Activated CD8-positive, alpha-beta T cell treated with anti-CD3 and anti-CD28 coated beads for 36 hours (primary cell): ENCODE results near the gene ITCH. TPM values are rescaled to one million over a fixed set of nuclear protein-coding genes. Genes with fewer than 3 reads are reported as not detected.

Source experiments
- ATAC-seq: fragments of 200-7000 bp; cut with Tn5 transposase; one replicate; pipeline ENCODE4 v1.10.0; 2021; ENCODE audit warnings: mild to moderate bottlenecking, moderate library complexity
- CTCF ChIA-PET: fragments of 350-600 bp; sonication (Branson Sonifier 250); formaldehyde crosslinking; loops from one replicate; lab custom pipeline; 2021; ENCODE audit warnings: antibody characterized with exemption; lab: Charles Lee
- POLR2A ChIA-PET: fragments of 350-600 bp; sonication (Branson Sonifier 250); formaldehyde crosslinking; loops from one replicate; lab custom pipeline; 2021; ENCODE audit warnings: antibody characterized with exemption; lab: Charles Lee
- DNase-seq: peaks from one replicate; pipeline ENCODE4 v3.0.0-alpha.2; 2020
- H3K27ac Mint-ChIP-seq: one replicate; pipeline ENCODE4 v1.8.0; 2021; ENCODE audit warnings: mild to moderate bottlenecking, mixed read lengths
- H3K27me3 Mint-ChIP-seq: one replicate; pipeline ENCODE4 v1.8.0; 2021; ENCODE audit warnings: mixed read lengths
- H3K36me3 Mint-ChIP-seq: one replicate; pipeline ENCODE4 v1.8.0; 2021; ENCODE audit warnings: low read depth, mixed read lengths
- H3K4me1 Mint-ChIP-seq: one replicate; pipeline ENCODE4 v1.8.0; 2021; ENCODE audit warnings: low read depth, mixed read lengths
- H3K4me3 Mint-ChIP-seq: one replicate; pipeline ENCODE4 v1.8.0; 2021; ENCODE audit warnings: mild to moderate bottlenecking, moderate library complexity, mixed read lengths
- H3K9me3 Mint-ChIP-seq: one replicate; pipeline ENCODE4 v1.8.0; 2021; ENCODE audit warnings: mixed read lengths
- CTCF ChIP-seq: fragments of 200-600 bp; IDR thresholded peaks from one replicate; pipeline ENCODE4 v1.8.0; 2022; ENCODE audit warnings: antibody characterized with exemption, mild to moderate bottlenecking
- intact Hi-C: fragments of 100-400 bp; cut with micrococcal nuclease; formaldehyde crosslinking; loops from one replicate; pipeline ENCODE4 v1.10.0; 2022
- total RNA-seq, 2 experiments: library from RNA; stranded (reverse); gene quantifications; one replicate each; pipeline ENCODE4 v1.2.3, GENCODE V29; 2021

Gene ITCH
- total RNA-seq, 2 experiments from 2014 or later, result 46.0 to 51.8 TPM

DNA sequence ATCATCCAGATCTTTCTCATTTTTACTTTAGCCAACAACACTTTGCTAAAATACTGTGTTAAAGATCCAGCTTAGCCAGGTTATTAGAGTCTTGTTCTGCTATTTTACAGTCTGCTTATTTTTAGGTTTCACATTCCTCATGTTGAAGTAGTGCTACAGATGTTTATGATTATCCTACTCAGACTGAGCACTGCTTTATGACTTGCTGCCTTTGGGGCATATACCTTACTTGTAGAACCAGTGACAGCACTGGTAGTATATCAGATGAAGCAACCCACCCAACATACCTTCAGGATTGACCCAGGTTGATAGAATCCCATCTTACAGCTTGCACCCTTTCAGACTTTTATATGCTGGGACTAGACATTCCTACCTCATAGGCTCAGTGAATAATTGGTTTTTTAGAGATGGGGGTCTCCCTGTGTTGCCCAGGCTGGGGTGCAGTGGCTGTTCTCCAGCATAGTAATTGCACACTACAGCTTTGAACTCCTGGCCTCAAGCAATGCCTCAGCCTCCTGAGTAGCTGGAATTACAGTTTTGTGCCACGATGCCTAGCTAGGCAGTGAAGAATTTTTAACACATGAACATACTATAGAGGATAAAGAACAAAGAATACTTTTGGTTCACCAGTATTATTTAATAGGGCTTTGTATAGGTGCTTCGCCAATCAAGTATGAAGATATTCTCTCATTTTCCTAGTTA lies 89.4 kb downstream of the ITCH start:
- peaks cover 18% of the 10 kb centered on the region for H3K36me3 Mint-ChIP-seq
- no peak for TF ChIP-seq CTCF
- H3K4me1 Mint-ChIP-seq, result peaks cover 9% of the 10 kb centered on the region
- DNase-seq (no peak), ATAC-seq (no peak)
- no peak overlapping the region for H3K27ac Mint-ChIP-seq
- H3K9me3 Mint-ChIP-seq, result no peaks in the 10 kb centered on the region
- ChIA-PET CTCF (interaction anchor here (1.2 to 4.9 kb wide), 3 partner anchors 10 to 140 kb away, joined by 3 to 33 read pairs (median 4); no protein-coding TSS in a partner anchor), POLR2A (no interaction called here)
- H3K4me3 Mint-ChIP-seq, result no peak overlapping the region
- intact Hi-C loops, result no loop called here
- no peaks in the 10 kb centered on the region for H3K27me3 Mint-ChIP-seq

GRCh38 chr20:34458631-34459030 lies 95.6 kb downstream of the ITCH start:
- POLR2A ChIA-PET, result no interaction called here
- no peak for TF ChIP-seq CTCF
- intact Hi-C loops, result no loop called here
- CTCF ChIA-PET, result no interaction called here
- Mint-ChIP-seq H3K4me1 (no peaks in the 10 kb centered on the region), H3K4me3 (no peak overlapping the region), H3K36me3 (peaks cover 9% of the 10 kb centered on the region), H3K27ac (no peak overlapping the region), H3K9me3 (no peaks in the 10 kb centered on the region), H3K27me3 (no peaks in the 10 kb centered on the region)
- ATAC-seq (no peak), DNase-seq (no peak)

DNA sequence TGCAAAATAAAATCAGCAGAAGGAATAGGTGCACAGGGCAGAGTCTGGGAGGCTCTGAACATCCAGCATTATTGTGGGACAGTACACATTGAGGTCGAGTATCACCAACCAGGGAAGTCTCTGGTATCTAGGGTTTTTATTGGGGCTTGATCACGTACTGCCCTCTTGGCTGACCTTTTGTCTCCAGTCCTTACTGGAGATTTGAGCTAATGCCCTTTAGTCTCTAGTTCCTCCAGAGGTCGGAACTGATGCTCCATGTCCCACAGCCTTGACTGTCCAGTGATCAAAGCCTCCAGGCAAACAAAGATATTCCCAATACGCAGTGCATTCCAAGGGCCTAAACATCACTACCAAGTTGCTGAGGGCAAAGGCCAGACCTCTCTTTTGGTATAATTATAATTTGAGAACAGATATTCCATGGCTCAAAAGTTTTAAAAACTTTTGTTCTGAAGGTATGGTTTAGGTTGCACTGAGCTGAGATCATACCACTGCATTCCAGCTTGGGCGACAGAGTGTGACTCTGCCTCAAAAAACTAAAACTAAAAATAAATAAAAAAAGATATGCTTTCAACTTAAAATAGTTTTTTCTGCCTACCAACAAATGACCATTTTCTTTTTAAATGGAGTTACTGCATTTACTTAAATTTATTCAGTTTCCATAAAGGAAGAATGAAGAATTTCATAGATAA lies 96.3 kb downstream of the ITCH start:
- H3K9me3 Mint-ChIP-seq, result no peaks in the 10 kb centered on the region
- H3K36me3 Mint-ChIP-seq, result peaks cover 11% of the 10 kb centered on the region
- no peak overlapping the region for H3K4me3 Mint-ChIP-seq
- POLR2A ChIA-PET, result interaction anchor here (0.6 kb wide), 2 partner anchors 45 to 51 kb away, joined by 3 read pairs; no protein-coding TSS in a partner anchor
- DNase-seq, result no peak
- no peaks in the 10 kb centered on the region for H3K27me3 Mint-ChIP-seq
- TF ChIP-seq CTCF, result no peak
- H3K27ac Mint-ChIP-seq, result no peak overlapping the region
- no peak for ATAC-seq
- intact Hi-C loops, result no loop called here
- H3K4me1 Mint-ChIP-seq, result no peaks in the 10 kb centered on the region
- CTCF ChIA-PET, result interaction anchor here (1.8 kb wide), 1 partner anchor 147 kb away, joined by 4 read pairs; no protein-coding TSS in a partner anchor

- ChIA-PET POLR2A (interaction anchor here (0.5 kb wide), 1 partner anchor 924 kb away, joined by 3 read pairs; no protein-coding TSS in a partner anchor), CTCF (interaction anchor here (0.9 to 1.5 kb wide), 5 partner anchors 10 to 149 kb away, joined by 3 to 8 read pairs (median 4); no protein-coding TSS in a partner anchor)
- no peaks in the 10 kb centered on the region for H3K27me3 Mint-ChIP-seq
- TF ChIP-seq CTCF, result no peak
- DNase-seq (no peak), ATAC-seq (no peak)
- no peaks in the 10 kb centered on the region for H3K9me3 Mint-ChIP-seq
- H3K4me3 Mint-ChIP-seq, result no peak overlapping the region
- H3K27ac Mint-ChIP-seq, result no peak overlapping the region
- H3K4me1 Mint-ChIP-seq, result no peaks in the 10 kb centered on the region
- intact Hi-C loops, result no loop called here
- peaks cover 10% of the 10 kb centered on the region for H3K36me3 Mint-ChIP-seq
Measured at GRCh38 chr20:34461779-34462087, 98.7 kb downstream of the ITCH start.

DNA sequence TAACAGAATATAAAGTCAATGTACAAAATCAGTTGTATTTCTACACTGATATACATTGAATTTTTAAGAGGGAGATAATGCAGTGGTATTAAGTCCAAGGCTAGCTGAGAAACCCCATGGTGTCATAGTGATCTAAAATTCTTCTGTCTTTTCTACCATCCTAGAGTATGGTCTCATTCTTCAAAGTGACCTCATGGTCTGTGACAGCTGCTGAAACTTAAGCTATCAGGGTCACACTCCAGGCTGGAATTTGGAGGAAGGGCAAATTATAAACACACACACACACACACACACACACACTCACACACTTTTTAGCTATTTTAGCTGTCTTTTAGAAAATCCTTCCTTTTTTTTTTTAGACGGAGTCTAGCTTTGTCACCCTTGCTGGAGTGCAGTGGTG lies 105.9 kb downstream of the ITCH start:
- ChIA-PET POLR2A (interaction anchor here (1.0 kb wide), 1 partner anchor 166 kb away, joined by 4 read pairs; the partner anchor contains the start of gene AHCY), CTCF (interaction anchor here (3.7 kb wide), 1 partner anchor 156 kb away, joined by 31 read pairs; no protein-coding TSS in a partner anchor)
- DNase-seq (no peak), ATAC-seq (no peak)
- Mint-ChIP-seq H3K4me1 (peaks cover 5% of the 10 kb centered on the region), H3K27me3 (no peaks in the 10 kb centered on the region), H3K9me3 (no peaks in the 10 kb centered on the region), H3K36me3 (peaks cover 9% of the 10 kb centered on the region), H3K27ac (no peak overlapping the region), H3K4me3 (no peak overlapping the region)
- intact Hi-C loops, result no loop called here
- TF ChIP-seq CTCF, result no peak
